ENCODE data around the gene CACNA1E.

The CACNA1E gene

GRCh38 chr1:181656491-181656890 is 173.2 kb downstream of the CACNA1E start:
- TF ChIP-seq EZH2phosphoT487 (IDR thresholded peaks at IDR 0.05; ENCODE audit: borderline replicate concordance) = no peak
- no peak for TF ChIP-seq CTCF (conservative IDR thresholded peaks at IDR 0.05; ENCODE audit: low read length)
- H2AFZ ChIP-seq (ENCODE audit: low read length) = no peak overlapping the region

GRCh38 chr1:181658581-181658980 is 175.3 kb downstream of the CACNA1E start:
- no peaks in the 10 kb centered on the region for H3F3A ChIP-seq (ENCODE audit: low read depth)
- TF ChIP-seq EZH2phosphoT487 (IDR thresholded peaks at IDR 0.05; ENCODE audit: borderline replicate concordance) = no peak
- TF ChIP-seq CTCF (conservative IDR thresholded peaks at IDR 0.05; ENCODE audit: low read length) = no peak
- H3K36me3 ChIP-seq (ENCODE audit: insufficient read depth, low read length) = no peaks in the 10 kb centered on the region
- no peaks in the 10 kb centered on the region for H3K9me2 ChIP-seq (replicated peaks; ENCODE audit: low read depth, low read length)
- H3K9ac ChIP-seq (ENCODE audit: low read depth, low read length, poor library complexity, severe bottlenecking) = no peak overlapping the region
- no peaks in the 10 kb centered on the region for H3K79me2 ChIP-seq (ENCODE audit: insufficient read depth, low read length)
- H3K4me1 ChIP-seq (ENCODE audit: insufficient read depth, low read length, poor library complexity, severe bottlenecking) = no peaks in the 10 kb centered on the region
- H4K20me1 ChIP-seq (ENCODE audit: insufficient read depth, low read length, poor library complexity, severe bottlenecking) = no peaks in the 10 kb centered on the region
- H3K4me2 ChIP-seq (ENCODE audit: low read depth, low read length, poor library complexity, severe bottlenecking) = no peak overlapping the region
- no peaks in the 10 kb centered on the region for H3K27me3 ChIP-seq (ENCODE audit: insufficient read depth, low read length, poor library complexity, severe bottlenecking)
- H2AFZ ChIP-seq (ENCODE audit: low read length) = no peak overlapping the region
- H3K9me3 ChIP-seq (ENCODE audit: insufficient read depth, low read depth, low read length) = no peaks in the 10 kb centered on the region
- H3K4me3 ChIP-seq (ENCODE audit: low read length, poor library complexity, severe bottlenecking) = no peak overlapping the region

More at GRCh38 chr1:181656491-181656890, 173.2 kb downstream of the CACNA1E start:
- no peaks in the 10 kb centered on the region for H3K79me2 ChIP-seq (ENCODE audit: insufficient read depth, low read length)
- no peaks in the 10 kb centered on the region for H4K20me1 ChIP-seq (ENCODE audit: insufficient read depth, low read length, poor library complexity, severe bottlenecking)
- no peak overlapping the region for H3K4me3 ChIP-seq (ENCODE audit: low read length, poor library complexity, severe bottlenecking)
- no peaks in the 10 kb centered on the region for H3K27me3 ChIP-seq (ENCODE audit: insufficient read depth, low read length, poor library complexity, severe bottlenecking)
- H3F3A ChIP-seq (ENCODE audit: low read depth) = no peaks in the 10 kb centered on the region
- no peaks in the 10 kb centered on the region for H3K9me3 ChIP-seq (ENCODE audit: insufficient read depth, low read depth, low read length)
- H3K9me2 ChIP-seq (replicated peaks; ENCODE audit: low read depth, low read length) = no peaks in the 10 kb centered on the region
- H3K4me2 ChIP-seq (ENCODE audit: low read depth, low read length, poor library complexity, severe bottlenecking) = no peak overlapping the region
- H3K36me3 ChIP-seq (ENCODE audit: insufficient read depth, low read length) = no peaks in the 10 kb centered on the region
- no peak overlapping the region for H3K9ac ChIP-seq (ENCODE audit: low read depth, low read length, poor library complexity, severe bottlenecking)
- no peaks in the 10 kb centered on the region for H3K4me1 ChIP-seq (ENCODE audit: insufficient read depth, low read length, poor library complexity, severe bottlenecking)

GRCh38 chr1:181659321-181659957 is 176.1 kb downstream of the CACNA1E start:
- H3K4me1 ChIP-seq (ENCODE audit: insufficient read depth, low read length, poor library complexity, severe bottlenecking) = no peaks in the 10 kb centered on the region
- H3F3A ChIP-seq (ENCODE audit: low read depth) = no peaks in the 10 kb centered on the region
- no peak overlapping the region for H3K4me2 ChIP-seq (ENCODE audit: low read depth, low read length, poor library complexity, severe bottlenecking)
- TF ChIP-seq EZH2phosphoT487 (IDR thresholded peaks at IDR 0.05; ENCODE audit: borderline replicate concordance) = no peak
- no peak for TF ChIP-seq CTCF (conservative IDR thresholded peaks at IDR 0.05; ENCODE audit: low read length)
- H3K27me3 ChIP-seq (ENCODE audit: insufficient read depth, low read length, poor library complexity, severe bottlenecking) = no peaks in the 10 kb centered on the region
- H4K20me1 ChIP-seq (ENCODE audit: insufficient read depth, low read length, poor library complexity, severe bottlenecking) = no peaks in the 10 kb centered on the region
- no peaks in the 10 kb centered on the region for H3K79me2 ChIP-seq (ENCODE audit: insufficient read depth, low read length)
- H3K9me2 ChIP-seq (replicated peaks; ENCODE audit: low read depth, low read length) = no peaks in the 10 kb centered on the region
- no peak overlapping the region for H3K9ac ChIP-seq (ENCODE audit: low read depth, low read length, poor library complexity, severe bottlenecking)
- H3K9me3 ChIP-seq (ENCODE audit: insufficient read depth, low read depth, low read length) = no peaks in the 10 kb centered on the region
- H3K4me3 ChIP-seq (ENCODE audit: low read length, poor library complexity, severe bottlenecking) = no peak overlapping the region
- no peak overlapping the region for H2AFZ ChIP-seq (ENCODE audit: low read length)
- H3K36me3 ChIP-seq (ENCODE audit: insufficient read depth, low read length) = no peaks in the 10 kb centered on the region

Measured in Loucy (cell line).